ENCODE measurements around the gene GATC. TPM values are rescaled to one million over a fixed set of nuclear protein-coding genes. Genes with fewer than 3 reads are reported as not detected.

The GATC gene
- total RNA-seq, 2 donors from 2014 or later = 16.9 to 24.1 TPM

DNA sequence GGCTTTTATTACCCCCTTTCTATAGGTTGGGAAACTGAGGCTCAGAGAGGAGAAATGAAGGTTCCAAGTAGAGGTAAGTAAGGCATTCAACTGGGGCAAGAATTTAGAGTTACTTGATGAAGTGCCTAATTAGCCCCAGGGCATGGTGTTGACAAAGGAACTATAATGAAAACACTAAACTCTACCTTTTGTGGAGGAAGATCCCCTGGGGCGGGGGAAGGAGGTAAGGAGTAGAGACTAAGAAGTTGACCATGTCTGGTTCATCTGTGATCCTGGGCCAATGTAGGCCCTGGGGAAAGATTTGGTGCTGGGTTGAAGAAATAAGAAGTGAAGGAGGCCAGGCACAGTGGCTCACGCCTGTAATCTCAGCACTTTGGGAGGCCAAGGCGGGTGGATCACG lies 24.5 kb upstream of the GATC start:
- ATAC-seq (no peak), DNase-seq (no peak)
- no peaks in the 10 kb centered on the region for H3K4me1 ChIP-seq
- no peaks in the 10 kb centered on the region for H3K27me3 ChIP-seq
- no peaks in the 10 kb centered on the region for H3K9me3 ChIP-seq
- H3K36me3 ChIP-seq (replicated peaks in 1 of 2; ENCODE audit: insufficient read depth in 1 of 2, low read depth in 2 of 2) = no peaks in the 10 kb centered on the region
- intact Hi-C loops (cut with DNase I) = no loop called here
- WGBS, 2 donors = 88% methylated on average over 4 of the region's 4 CpGs
- TF ChIP-seq, protein P1, sequence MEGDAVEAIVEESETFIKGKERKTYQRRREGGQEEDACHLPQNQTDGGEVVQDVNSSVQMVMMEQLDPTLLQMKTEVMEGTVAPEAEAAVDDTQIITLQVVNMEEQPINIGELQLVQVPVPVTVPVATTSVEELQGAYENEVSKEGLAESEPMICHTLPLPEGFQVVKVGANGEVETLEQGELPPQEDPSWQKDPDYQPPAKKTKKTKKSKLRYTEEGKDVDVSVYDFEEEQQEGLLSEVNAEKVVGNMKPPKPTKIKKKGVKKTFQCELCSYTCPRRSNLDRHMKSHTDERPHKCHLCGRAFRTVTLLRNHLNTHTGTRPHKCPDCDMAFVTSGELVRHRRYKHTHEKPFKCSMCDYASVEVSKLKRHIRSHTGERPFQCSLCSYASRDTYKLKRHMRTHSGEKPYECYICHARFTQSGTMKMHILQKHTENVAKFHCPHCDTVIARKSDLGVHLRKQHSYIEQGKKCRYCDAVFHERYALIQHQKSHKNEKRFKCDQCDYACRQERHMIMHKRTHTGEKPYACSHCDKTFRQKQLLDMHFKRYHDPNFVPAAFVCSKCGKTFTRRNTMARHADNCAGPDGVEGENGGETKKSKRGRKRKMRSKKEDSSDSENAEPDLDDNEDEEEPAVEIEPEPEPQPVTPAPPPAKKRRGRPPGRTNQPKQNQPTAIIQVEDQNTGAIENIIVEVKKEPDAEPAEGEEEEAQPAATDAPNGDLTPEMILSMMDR (IDR thresholded peaks at IDR 0.05) = no peak
- TF ChIP-seq POLR2A (IDR thresholded peaks at IDR 0.05) = no peak
- no peak overlapping the region for H3K27ac ChIP-seq
- no peak overlapping the region for H3K4me3 ChIP-seq

DNA sequence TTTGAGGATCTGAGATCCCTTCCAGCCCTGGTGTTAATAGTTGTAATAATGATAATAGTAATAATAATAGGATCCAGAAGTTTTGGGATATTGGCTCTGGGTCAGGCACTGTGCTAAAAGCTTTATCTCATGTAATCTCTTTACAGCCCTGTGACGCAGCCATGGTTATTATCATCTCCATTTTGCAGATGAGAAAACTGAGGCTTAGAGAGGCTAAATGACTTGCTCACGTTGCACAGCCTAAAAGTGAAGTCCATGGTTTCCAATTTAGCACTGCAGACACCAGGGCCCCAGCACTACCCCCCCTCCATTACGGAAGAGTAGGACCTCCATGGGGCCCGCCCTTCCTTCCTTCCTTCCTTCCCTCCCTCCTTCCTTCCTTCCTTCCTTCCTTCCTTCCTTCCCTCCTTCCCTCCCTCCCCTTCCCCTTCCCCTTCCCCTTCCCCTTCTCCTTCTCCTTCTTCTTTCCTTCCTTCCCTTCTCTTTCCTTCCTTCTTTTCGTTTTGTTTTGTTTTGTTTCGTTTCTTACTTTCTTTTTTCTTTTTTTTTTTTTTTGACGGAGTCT lies 23.3 kb upstream of the GATC start:
- WGBS, 2 donors = 75 to 88% methylated on average over 5 to 7 of the region's 7 CpGs
- intact Hi-C loops (cut with DNase I) = no loop called here

DNA sequence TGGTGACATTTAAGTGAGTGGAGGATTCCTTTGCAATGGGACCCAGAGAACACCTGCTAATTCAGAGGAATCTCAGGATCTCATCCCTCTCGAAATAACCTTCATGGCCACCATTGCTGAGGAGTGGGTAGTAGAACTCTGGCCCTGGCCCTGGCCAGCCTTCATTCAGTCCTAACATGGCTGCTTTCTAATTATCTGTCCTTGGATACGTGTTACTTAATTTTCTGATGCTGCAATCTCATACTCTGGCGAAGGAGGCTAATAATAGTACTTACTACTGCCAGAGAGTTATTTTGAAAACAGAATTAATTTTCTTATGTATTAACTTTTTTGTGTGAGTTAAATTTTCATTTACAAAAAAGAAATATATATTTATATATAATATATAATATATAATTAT lies 20.4 kb upstream of the GATC start:
- Histone ChIP-seq H3K4me3 (no peak overlapping the region), H3K4me1 (no peaks in the 10 kb centered on the region), H3K27me3 (no peaks in the 10 kb centered on the region), H3K36me3 (replicated peaks in 1 of 2; ENCODE audit: insufficient read depth in 1 of 2, low read depth in 2 of 2) (no peaks in the 10 kb centered on the region), H3K9me3 (no peaks in the 10 kb centered on the region), H3K27ac (no peak overlapping the region)
- TF ChIP-seq, protein P1 (IDR thresholded peaks at IDR 0.05) = no peak
- no peak for TF ChIP-seq POLR2A (IDR thresholded peaks at IDR 0.05)
- intact Hi-C loops (cut with DNase I) = no loop called here
- DNase-seq = no peak
- ATAC-seq = no peak
- WGBS, 2 donors = 59 to 60% methylated on average over 3 of the region's 3 CpGs

More for the DNA sequence above, 23.3 kb upstream of the GATC start:
- ATAC-seq = no peak
- TF ChIP-seq, protein P1 (IDR thresholded peaks at IDR 0.05) = no peak
- TF ChIP-seq POLR2A (IDR thresholded peaks at IDR 0.05) = no peak
- DNase-seq = no peak
- Histone ChIP-seq H3K27me3 (no peaks in the 10 kb centered on the region), H3K9me3 (no peaks in the 10 kb centered on the region), H3K27ac (no peak overlapping the region), H3K4me1 (no peaks in the 10 kb centered on the region), H3K36me3 (replicated peaks in 1 of 2; ENCODE audit: insufficient read depth in 1 of 2, low read depth in 2 of 2) (no peaks in the 10 kb centered on the region), H3K4me3 (no peak overlapping the region)

DNA sequence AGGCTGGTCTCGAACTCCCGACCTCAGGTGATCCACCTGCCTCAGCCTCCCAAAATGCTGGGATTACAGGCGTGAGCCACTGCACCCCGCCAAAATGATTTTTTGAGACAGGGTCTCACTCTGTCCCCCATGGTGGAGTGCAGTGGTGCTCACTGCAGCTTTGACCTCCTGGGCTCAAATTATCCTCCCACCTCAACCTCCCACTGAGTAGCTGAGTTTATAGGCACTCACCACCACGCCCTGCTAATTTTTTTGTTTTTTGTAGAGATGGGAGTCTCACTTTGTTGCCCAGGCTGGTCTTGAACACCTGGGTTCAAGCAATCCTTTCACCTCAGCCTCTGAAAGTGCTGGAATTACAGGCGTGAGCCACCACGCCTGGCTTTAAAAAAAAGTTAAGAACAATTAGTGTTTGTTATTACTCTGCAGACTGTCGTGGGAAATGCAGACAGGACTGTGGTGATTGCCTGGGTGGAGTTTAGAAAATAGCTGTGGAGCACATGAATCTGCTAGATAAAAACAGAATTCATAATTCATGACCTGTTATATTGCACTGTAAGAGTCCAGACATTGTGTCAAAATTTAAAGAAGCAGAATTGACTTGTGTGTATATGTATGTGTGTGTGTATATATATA lies 17.5 kb upstream of the GATC start:
- ATAC-seq = no peak

More for the DNA sequence above, 17.5 kb upstream of the GATC start:
- Histone ChIP-seq H3K36me3 (replicated peaks in 1 of 2; ENCODE audit: insufficient read depth in 1 of 2, low read depth in 2 of 2) (no peaks in the 10 kb centered on the region), H3K27ac (no peak overlapping the region), H3K27me3 (no peaks in the 10 kb centered on the region), H3K4me1 (no peaks in the 10 kb centered on the region), H3K4me3 (no peak overlapping the region), H3K9me3 (no peaks in the 10 kb centered on the region)
- TF ChIP-seq, protein P1 (IDR thresholded peaks at IDR 0.05) = no peak
- TF ChIP-seq POLR2A (IDR thresholded peaks at IDR 0.05) = no peak
- intact Hi-C loops (cut with DNase I) = no loop called here
- no peak for DNase-seq
- 61 to 63% methylated on average over 8 of the region's 8 CpGs for WGBS, 2 donors

Data from body of pancreas (tissue), 4 donors.